ENCODE data around the gene DEDD2.

- TF ChIP-seq POLR2A (IDR thresholded peaks at IDR 0.05; ENCODE audit: low read length) (peak; percentile 86), GATA1 (IDR thresholded peaks at IDR 0.05; ENCODE audit: low read depth, low read length) (peak; percentile 84)
These were observed 2.6 kb upstream of the DEDD2 start, which contains the start of gene ZNF526 for GRCh38 chr19:42219812-42220750.

All from erythroblast (primary cell).